Prostate gland (tissue), 2 donors: Measurements from ENCODE around the gene NAV2.

Source experiments
- CTCF ChIP-seq, 4 experiments: fragments of 200-600 bp in 2 of 4; fragments of 450-650 bp in 2 of 4; sonication (generic) in 2 of 4; IDR thresholded peaks; 1 replicate in 3 of 4; 2 replicates in 1 of 4; pipeline ENCODE4 v1.5.1; 2016 to 2019; ENCODE audit warnings: antibody characterized with exemption in 4 of 4, mild to moderate bottlenecking in 2 of 4, moderate library complexity in 2 of 4
- POLR2A ChIP-seq: fragments of 450-650 bp; IDR thresholded peaks from one replicate; pipeline ENCODE4 v1.6.1; 2016; ENCODE audit warnings: antibody characterized with exemption, mild to moderate bottlenecking

DNA sequence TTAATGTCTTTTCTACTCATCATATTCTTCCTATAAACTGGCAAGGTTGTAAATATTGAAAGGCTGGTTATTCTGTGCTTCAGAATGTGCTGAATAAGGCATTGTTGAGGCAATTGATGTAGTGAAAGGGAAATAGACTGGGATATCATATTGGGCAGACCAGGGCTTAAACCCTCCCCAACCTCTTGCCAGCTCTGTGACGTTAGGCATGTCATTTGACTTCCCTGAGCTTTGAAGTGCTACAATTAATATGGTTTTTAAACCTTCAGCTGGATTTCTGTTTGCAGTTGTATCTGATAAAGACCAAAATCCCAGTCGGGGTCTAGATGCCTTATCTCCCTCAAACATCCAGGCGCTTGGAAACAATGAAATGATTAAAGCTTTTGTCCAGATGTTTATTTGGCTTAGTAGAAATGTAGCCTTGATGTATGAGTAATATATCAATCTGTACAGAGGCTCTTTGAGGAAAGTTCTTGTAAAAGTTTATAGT is 239.5 kb downstream of the NAV2 start:
- TF ChIP-seq CTCF (IDR thresholded peaks at IDR 0.05), result no peak
- no peak for TF ChIP-seq POLR2A
